Measurements from ENCODE around the gene QPRT.
A peak's percentile ranks its signal among the peaks of the same experiment; 100 is the strongest.
"Not testable (repeated sequence)": the region's sequence is repeated elsewhere in the genome, so short reads cannot be mapped to it uniquely, and the experiment has no call there.

QPRT gene

GRCh38 chr16:29709657-29710056 is 30.7 kb downstream of the QPRT start:
- H3K27ac Mint-ChIP-seq; H3K9me3 Mint-ChIP-seq; H3K4me3 Mint-ChIP-seq; H3K27me3 Mint-ChIP-seq; H3K36me3 Mint-ChIP-seq (ENCODE audit: low read depth); DNase-seq; ATAC-seq: not testable (repeated sequence)
- H3K4me1 Mint-ChIP-seq, result peaks cover 17% of the 10 kb centered on the region

- H3K27ac Mint-ChIP-seq, result no peak overlapping the region
- ATAC-seq, result peak; percentile 96
- no peak for DNase-seq
Observed at GRCh38 chr16:29710227-29711219, 31.5 kb downstream of the QPRT start.

GRCh38 chr16:29712809-29713208 is 33.8 kb downstream of the QPRT start:
- ATAC-seq (no peak), DNase-seq (no peak)
- Mint-ChIP-seq H3K9me3 (no peaks in the 10 kb centered on the region), H3K36me3 (ENCODE audit: low read depth) (no peaks in the 10 kb centered on the region), H3K27ac (no peak overlapping the region), H3K4me3 (no peak overlapping the region), H3K4me1 (peaks cover 15% of the 10 kb centered on the region), H3K27me3 (no peaks in the 10 kb centered on the region)

More at GRCh38 chr16:29710227-29711219, 31.5 kb downstream of the QPRT start:
- Mint-ChIP-seq H3K27me3 (no peaks in the 10 kb centered on the region), H3K4me1 (peaks cover 17% of the 10 kb centered on the region), H3K36me3 (ENCODE audit: low read depth) (no peaks in the 10 kb centered on the region), H3K4me3 (no peak overlapping the region), H3K9me3 (no peaks in the 10 kb centered on the region)

GRCh38 chr16:29714396-29714795 is 35.4 kb downstream of the QPRT start:
- no peak for ATAC-seq
- no peaks in the 10 kb centered on the region for H3K36me3 Mint-ChIP-seq (ENCODE audit: low read depth)
- H3K27ac Mint-ChIP-seq, result no peak overlapping the region
- H3K27me3 Mint-ChIP-seq, result no peaks in the 10 kb centered on the region
- DNase-seq, result no peak
- no peak overlapping the region for H3K4me3 Mint-ChIP-seq
- H3K4me1 Mint-ChIP-seq, result peaks cover 20% of the 10 kb centered on the region
- no peaks in the 10 kb centered on the region for H3K9me3 Mint-ChIP-seq

- H3K9me3 Mint-ChIP-seq, result no peaks in the 10 kb centered on the region
- ATAC-seq (no peak), DNase-seq (no peak)
- no peaks in the 10 kb centered on the region for H3K27me3 Mint-ChIP-seq
- peaks cover 16% of the 10 kb centered on the region for H3K4me1 Mint-ChIP-seq
- no peak overlapping the region for H3K27ac Mint-ChIP-seq
- no peaks in the 10 kb centered on the region for H3K36me3 Mint-ChIP-seq (ENCODE audit: low read depth)
- no peak overlapping the region for H3K4me3 Mint-ChIP-seq
Observed at GRCh38 chr16:29714972-29715371, 36.0 kb downstream of the QPRT start.

GRCh38 chr16:29717113-29717512 is 38.1 kb downstream of the QPRT start:
- no peaks in the 10 kb centered on the region for H3K9me3 Mint-ChIP-seq
- H3K4me1 Mint-ChIP-seq, result peaks cover 15% of the 10 kb centered on the region
- ATAC-seq (no peak), DNase-seq (no peak)
- H3K4me3 Mint-ChIP-seq, result no peak overlapping the region
- no peaks in the 10 kb centered on the region for H3K27me3 Mint-ChIP-seq
- H3K27ac Mint-ChIP-seq, result no peak overlapping the region
- no peaks in the 10 kb centered on the region for H3K36me3 Mint-ChIP-seq (ENCODE audit: low read depth)

- H3K27ac Mint-ChIP-seq, result no peak overlapping the region
Observed at GRCh38 chr16:29719063-29719462, 40.1 kb downstream of the QPRT start.

GRCh38 chr16:29720703-29721102 is 41.7 kb downstream of the QPRT start:
- DNase-seq (no peak), ATAC-seq (no peak)
- no peak overlapping the region for H3K27ac Mint-ChIP-seq
- no peaks in the 10 kb centered on the region for H3K27me3 Mint-ChIP-seq
- H3K4me3 Mint-ChIP-seq, result no peak overlapping the region
- no peaks in the 10 kb centered on the region for H3K9me3 Mint-ChIP-seq
- peaks cover 28% of the 10 kb centered on the region for H3K4me1 Mint-ChIP-seq
- H3K36me3 Mint-ChIP-seq (ENCODE audit: low read depth), result no peaks in the 10 kb centered on the region

More at GRCh38 chr16:29719063-29719462, 40.1 kb downstream of the QPRT start:
- Mint-ChIP-seq H3K36me3 (ENCODE audit: low read depth) (no peaks in the 10 kb centered on the region), H3K4me1 (peaks cover 21% of the 10 kb centered on the region), H3K9me3 (no peaks in the 10 kb centered on the region), H3K27me3 (no peaks in the 10 kb centered on the region), H3K4me3 (no peak overlapping the region)
- no peak for ATAC-seq
- DNase-seq, result no peak

GRCh38 chr16:29721167-29721879 is 42.3 kb downstream of the QPRT start:
- H3K4me1 Mint-ChIP-seq, result peaks cover 28% of the 10 kb centered on the region
- H3K27me3 Mint-ChIP-seq; ATAC-seq; H3K36me3 Mint-ChIP-seq (ENCODE audit: low read depth); H3K27ac Mint-ChIP-seq; H3K9me3 Mint-ChIP-seq; H3K4me3 Mint-ChIP-seq: not testable (repeated sequence)
- peak; percentile 56 for DNase-seq

- Mint-ChIP-seq H3K27me3 (no peaks in the 10 kb centered on the region), H3K27ac (no peak overlapping the region), H3K9me3 (no peaks in the 10 kb centered on the region), H3K4me3 (no peak overlapping the region), H3K4me1 (peaks cover 26% of the 10 kb centered on the region), H3K36me3 (ENCODE audit: low read depth) (no peaks in the 10 kb centered on the region)
- DNase-seq (no peak), ATAC-seq (no peak)
Observed at GRCh38 chr16:29726845-29727377, 47.9 kb downstream of the QPRT start.

- Mint-ChIP-seq H3K27ac (peak overlapping the region; percentile 40), H3K4me3 (no peak overlapping the region), H3K4me1 (peaks cover 31% of the 10 kb centered on the region), H3K9me3 (no peaks in the 10 kb centered on the region), H3K27me3 (no peaks in the 10 kb centered on the region), H3K36me3 (ENCODE audit: low read depth) (peaks cover 2% of the 10 kb centered on the region)
- ATAC-seq (no peak), DNase-seq (no peak)
Observed at GRCh38 chr16:29727452-29727851, 48.5 kb downstream of the QPRT start.

GRCh38 chr16:29729116-29729521 is 50.1 kb downstream of the QPRT start:
- Mint-ChIP-seq H3K4me3 (no peak overlapping the region), H3K36me3 (ENCODE audit: low read depth) (peaks cover 4% of the 10 kb centered on the region), H3K4me1 (peaks cover 37% of the 10 kb centered on the region), H3K27me3 (no peaks in the 10 kb centered on the region), H3K27ac (no peak overlapping the region), H3K9me3 (no peaks in the 10 kb centered on the region)
- DNase-seq, result no peak
- no peak for ATAC-seq

- no peaks in the 10 kb centered on the region for H3K9me3 Mint-ChIP-seq
- peaks cover 37% of the 10 kb centered on the region for H3K4me1 Mint-ChIP-seq
- no peak overlapping the region for H3K4me3 Mint-ChIP-seq
- ATAC-seq (no peak), DNase-seq (no peak)
- no peak overlapping the region for H3K27ac Mint-ChIP-seq
- peaks cover 4% of the 10 kb centered on the region for H3K36me3 Mint-ChIP-seq (ENCODE audit: low read depth)
- H3K27me3 Mint-ChIP-seq, result no peaks in the 10 kb centered on the region
Observed at GRCh38 chr16:29730649-29731048, 51.7 kb downstream of the QPRT start.

GRCh38 chr16:29731768-29732601 is 53.0 kb downstream of the QPRT start:
- Mint-ChIP-seq H3K27ac (peak overlapping the region; percentile 75), H3K4me1 (peaks cover 46% of the 10 kb centered on the region), H3K4me3 (peak overlapping the region; percentile 26)
- H3K9me3 Mint-ChIP-seq; H3K27me3 Mint-ChIP-seq; H3K36me3 Mint-ChIP-seq (ENCODE audit: low read depth): not testable (repeated sequence)
- ATAC-seq (peak; percentile 85), DNase-seq (peak; percentile 79)
